Suprapubic skin (tissue), 4 donors: ENCODE data around the gene DGKH. TPM values are rescaled to one million over a fixed set of nuclear protein-coding genes. Genes with fewer than 3 reads are reported as not detected.

Experiments
- DNase-seq, 2 donors: peaks; one replicate each; pipeline ENCODE4 v3.0.0-alpha.2; 2019; ENCODE audit warnings: low spot score in 2 of 2
- H3K27ac ChIP-seq: fragments of 200-600 bp; sonication (generic); one replicate; pipeline ENCODE4 v1.5.1; 2019
- H3K27me3 ChIP-seq: fragments of 200-600 bp; sonication (generic); one replicate; pipeline ENCODE4 v1.5.1; 2019
- H3K36me3 ChIP-seq: fragments of 200-600 bp; sonication (generic); one replicate; pipeline ENCODE4 v1.5.1; 2019
- H3K4me1 ChIP-seq: fragments of 200-600 bp; sonication (generic); one replicate; pipeline ENCODE4 v1.5.1; 2019
- H3K4me3 ChIP-seq: fragments of 200-600 bp; sonication (generic); one replicate; pipeline ENCODE4 v1.5.1; 2019; ENCODE audit warnings: mild to moderate bottlenecking
- H3K9me3 ChIP-seq: fragments of 200-600 bp; sonication (generic); one replicate; pipeline ENCODE4 v1.5.1; 2019
- EP300 ChIP-seq: sonication (generic); formaldehyde crosslinking; IDR thresholded peaks from one replicate; pipeline ENCODE4 v1.6.1; 2017; ENCODE audit warnings: antibody characterized with exemption
- POLR2A ChIP-seq, 2 donors: fragments of 450-650 bp; IDR thresholded peaks; one replicate each; pipeline ENCODE4 v1.6.1; 2017; ENCODE audit warnings: antibody characterized with exemption in 2 of 2, mild to moderate bottlenecking in 2 of 2, moderate library complexity in 2 of 2
- POLR2AphosphoS5 ChIP-seq, 3 donors: sonication (generic); formaldehyde crosslinking; IDR thresholded peaks; one replicate each; pipeline ENCODE4 v1.6.1; 2017; ENCODE audit warnings: antibody characterized with exemption in 3 of 3
- WGBS: methylation state at CpG from one replicate; pipeline ENCODE4 v1.1.5; 2018; 5-methylcytosine and 5-hydroxymethylcytosine counted together
- total RNA-seq, 4 donors: library from RNA; depleted of rRNA; stranded (reverse); fragments of >200 nt; gene quantifications; one replicate each; pipeline ENCODE4 v1.1.0, GENCODE V29; 2016
- TF ChIP-seq, protein P1 (sequence below), 2 donors: fragments of 200-600 bp in 1 of 2; fragments of 450-650 bp in 1 of 2; sonication (generic) in 1 of 2; IDR thresholded peaks; one replicate each; pipeline ENCODE4 v1.5.1; 2016 to 2019; ENCODE audit warnings: antibody characterized with exemption in 2 of 2, mild to moderate bottlenecking in 1 of 2, moderate library complexity in 1 of 2

The DGKH gene
- total RNA-seq, 4 donors from 2014 or later: 14.8 to 28.0 (median 16.9) TPM

DNA sequence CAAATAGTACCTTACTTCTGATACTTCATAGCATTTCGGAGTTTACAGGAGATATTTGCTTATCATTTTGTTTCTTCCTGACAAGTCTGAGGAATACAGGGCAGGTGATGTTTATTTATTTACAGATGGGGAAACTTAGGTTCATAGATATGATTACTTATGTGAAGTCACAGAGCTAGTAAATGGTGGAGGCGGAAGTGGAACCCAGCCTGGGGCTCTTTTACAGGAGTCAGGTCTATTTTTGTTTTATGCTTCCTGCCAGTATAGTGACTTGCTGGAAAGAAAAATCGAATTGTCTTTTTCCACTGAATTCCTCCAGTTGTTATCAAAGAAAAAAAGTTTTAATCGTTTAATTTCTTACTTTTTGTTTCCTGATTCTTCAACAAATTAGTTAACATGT is 66.5 kb downstream of the DGKH start:
- WGBS: 43% methylated on average over 4 of the region's 4 CpGs
- Histone ChIP-seq H3K36me3 (no peaks in the 10 kb centered on the region), H3K9me3 (no peaks in the 10 kb centered on the region), H3K4me3 (no peak overlapping the region), H3K27me3 (no peaks in the 10 kb centered on the region), H3K4me1 (peaks cover 10% of the 10 kb centered on the region), H3K27ac (no peak overlapping the region)
- TF ChIP-seq POLR2AphosphoS5 (IDR thresholded peaks at IDR 0.05): no peak
- TF ChIP-seq, protein P1, sequence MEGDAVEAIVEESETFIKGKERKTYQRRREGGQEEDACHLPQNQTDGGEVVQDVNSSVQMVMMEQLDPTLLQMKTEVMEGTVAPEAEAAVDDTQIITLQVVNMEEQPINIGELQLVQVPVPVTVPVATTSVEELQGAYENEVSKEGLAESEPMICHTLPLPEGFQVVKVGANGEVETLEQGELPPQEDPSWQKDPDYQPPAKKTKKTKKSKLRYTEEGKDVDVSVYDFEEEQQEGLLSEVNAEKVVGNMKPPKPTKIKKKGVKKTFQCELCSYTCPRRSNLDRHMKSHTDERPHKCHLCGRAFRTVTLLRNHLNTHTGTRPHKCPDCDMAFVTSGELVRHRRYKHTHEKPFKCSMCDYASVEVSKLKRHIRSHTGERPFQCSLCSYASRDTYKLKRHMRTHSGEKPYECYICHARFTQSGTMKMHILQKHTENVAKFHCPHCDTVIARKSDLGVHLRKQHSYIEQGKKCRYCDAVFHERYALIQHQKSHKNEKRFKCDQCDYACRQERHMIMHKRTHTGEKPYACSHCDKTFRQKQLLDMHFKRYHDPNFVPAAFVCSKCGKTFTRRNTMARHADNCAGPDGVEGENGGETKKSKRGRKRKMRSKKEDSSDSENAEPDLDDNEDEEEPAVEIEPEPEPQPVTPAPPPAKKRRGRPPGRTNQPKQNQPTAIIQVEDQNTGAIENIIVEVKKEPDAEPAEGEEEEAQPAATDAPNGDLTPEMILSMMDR (IDR thresholded peaks at IDR 0.05): no peak
- no peak for TF ChIP-seq POLR2A (IDR thresholded peaks at IDR 0.05)
- no peak for TF ChIP-seq EP300
- no peak for DNase-seq

GRCh38 chr13:42116225-42116624 is 67.8 kb downstream of the DGKH start:
- Histone ChIP-seq H3K4me1 (peaks cover 3% of the 10 kb centered on the region), H3K9me3 (no peaks in the 10 kb centered on the region), H3K4me3 (no peak overlapping the region), H3K36me3 (no peaks in the 10 kb centered on the region), H3K27me3 (no peaks in the 10 kb centered on the region), H3K27ac (no peak overlapping the region)
- 61% methylated on average over 2 of the region's 2 CpGs for WGBS
- no peak for DNase-seq
- TF ChIP-seq POLR2AphosphoS5 (IDR thresholded peaks at IDR 0.05): no peak
- no peak for TF ChIP-seq POLR2A (IDR thresholded peaks at IDR 0.05)

- no peak for TF ChIP-seq POLR2AphosphoS5 (IDR thresholded peaks at IDR 0.05)
- no peak for TF ChIP-seq EP300
- TF ChIP-seq POLR2A (IDR thresholded peaks at IDR 0.05): no peak
- TF ChIP-seq, protein P1 (IDR thresholded peaks at IDR 0.05): no peak
- no peak overlapping the region for H3K27ac ChIP-seq
Measured at GRCh38 chr13:42119041-42119440, 70.6 kb downstream of the DGKH start.

GRCh38 chr13:42119875-42120274 is 71.4 kb downstream of the DGKH start:
- Histone ChIP-seq H3K9me3 (no peaks in the 10 kb centered on the region), H3K4me3 (no peak overlapping the region), H3K36me3 (no peaks in the 10 kb centered on the region), H3K27ac (no peak overlapping the region), H3K4me1 (peaks cover 2% of the 10 kb centered on the region), H3K27me3 (no peaks in the 10 kb centered on the region)
- TF ChIP-seq EP300: no peak
- no peak for TF ChIP-seq POLR2A (IDR thresholded peaks at IDR 0.05)
- no peak for DNase-seq
- 90% methylated on average over 1 of the region's 1 CpG for WGBS

More at GRCh38 chr13:42119041-42119440, 70.6 kb downstream of the DGKH start:
- Histone ChIP-seq H3K9me3 (no peaks in the 10 kb centered on the region), H3K4me3 (no peak overlapping the region), H3K36me3 (no peaks in the 10 kb centered on the region), H3K4me1 (peaks cover 3% of the 10 kb centered on the region), H3K27me3 (no peaks in the 10 kb centered on the region)
- 90% methylated on average over 5 of the region's 5 CpGs for WGBS
- DNase-seq: no peak

GRCh38 chr13:42123600-42123999 is 75.2 kb downstream of the DGKH start:
- Histone ChIP-seq H3K4me1 (no peaks in the 10 kb centered on the region), H3K36me3 (peaks cover 1% of the 10 kb centered on the region), H3K9me3 (no peaks in the 10 kb centered on the region), H3K27ac (no peak overlapping the region), H3K4me3 (no peak overlapping the region), H3K27me3 (no peaks in the 10 kb centered on the region)
- TF ChIP-seq EP300 (no peak), POLR2AphosphoS5 (IDR thresholded peaks at IDR 0.05) (no peak), POLR2A (IDR thresholded peaks at IDR 0.05) (no peak)
- TF ChIP-seq, protein P1 (IDR thresholded peaks at IDR 0.05): no peak
- DNase-seq: no peak
- WGBS: 81% methylated on average over 2 of the region's 2 CpGs

DNA sequence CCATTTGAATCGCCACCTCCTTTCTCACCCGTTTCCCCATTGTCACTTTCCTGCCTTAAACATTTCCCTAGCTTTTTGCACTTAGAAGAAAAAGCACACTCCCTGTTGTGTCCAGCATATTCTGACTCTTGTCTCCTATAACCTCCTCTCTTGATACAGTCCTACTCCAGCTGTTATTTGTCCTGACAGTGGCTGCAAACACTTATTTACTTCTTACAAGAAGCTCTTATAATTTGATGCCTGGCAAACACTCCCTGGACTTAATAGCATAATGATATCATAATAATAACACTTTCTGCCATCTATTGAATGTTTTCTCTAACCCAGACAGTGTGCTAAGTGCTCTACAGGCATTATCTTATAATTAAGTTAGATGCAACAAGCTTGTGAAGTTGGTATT is 76.6 kb downstream of the DGKH start:
- Histone ChIP-seq H3K27me3 (no peaks in the 10 kb centered on the region), H3K36me3 (peaks cover 14% of the 10 kb centered on the region), H3K9me3 (no peaks in the 10 kb centered on the region), H3K27ac (no peak overlapping the region), H3K4me1 (no peaks in the 10 kb centered on the region), H3K4me3 (no peak overlapping the region)
- TF ChIP-seq EP300: no peak
- no peak for TF ChIP-seq POLR2A (IDR thresholded peaks at IDR 0.05)
- TF ChIP-seq, protein P1 (IDR thresholded peaks at IDR 0.05): no peak
- no peak for TF ChIP-seq POLR2AphosphoS5 (IDR thresholded peaks at IDR 0.05)
- no peak for DNase-seq
- 98% methylated on average over 2 of the region's 2 CpGs for WGBS
